ENCODE data around the gene ELMO3. TPM values are rescaled to one million over a fixed set of nuclear protein-coding genes. Genes with fewer than 3 reads are reported as not detected.
A peak's percentile ranks its signal among the peaks of the same experiment; 100 is the strongest.

ELMO3 gene
- total RNA-seq, 1 donor from 2014 or later: 5.5 TPM

DNA sequence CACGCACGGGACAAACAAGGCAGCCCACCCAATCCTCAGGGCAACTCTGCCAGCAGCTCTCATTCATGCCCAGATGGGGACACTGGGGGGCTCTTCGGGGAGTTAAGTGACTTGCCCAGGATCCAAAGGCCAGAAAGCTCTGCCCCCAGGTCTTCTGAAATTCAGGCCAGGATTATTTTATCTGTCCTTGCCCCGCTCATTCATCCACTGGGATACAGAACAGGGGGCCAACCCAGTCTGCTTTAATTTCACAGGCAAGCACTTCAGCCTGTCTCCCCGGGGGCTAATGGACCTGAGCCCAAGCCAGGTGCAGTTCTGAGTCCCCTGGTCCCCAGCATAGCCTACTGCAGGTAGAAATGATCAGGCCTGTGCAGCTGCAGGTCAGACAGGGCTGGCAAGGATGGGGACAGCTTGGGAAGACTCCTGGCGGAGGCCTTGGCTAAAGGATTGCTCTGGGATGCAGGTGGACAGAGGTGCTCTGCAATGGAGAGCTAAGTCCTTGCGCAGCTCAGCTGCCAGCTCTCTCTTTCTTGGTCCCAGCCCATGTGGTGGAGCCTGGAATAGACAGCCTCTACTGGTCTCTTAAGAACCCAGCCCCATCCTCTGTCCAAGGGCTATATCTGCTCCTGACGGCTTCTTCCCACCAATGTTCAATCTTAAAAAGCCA is 47.4 kb upstream of the ELMO3 start:
- Mint-ChIP-seq H3K27me3 (peaks cover 49% of the 10 kb centered on the region), H3K27ac (no peak overlapping the region), H3K4me1 (ENCODE audit: low read depth) (peaks cover 5% of the 10 kb centered on the region), H3K36me3 (ENCODE audit: insufficient read depth) (peaks cover 10% of the 10 kb centered on the region), H3K9me3 (ENCODE audit: low read depth) (no peaks in the 10 kb centered on the region), H3K4me3 (ENCODE audit: low read depth) (peak overlapping the region; percentile 71)
- DNase-seq (ENCODE audit: low spot score, unreplicated experiment): no peak
- TF ChIP-seq, protein P1, sequence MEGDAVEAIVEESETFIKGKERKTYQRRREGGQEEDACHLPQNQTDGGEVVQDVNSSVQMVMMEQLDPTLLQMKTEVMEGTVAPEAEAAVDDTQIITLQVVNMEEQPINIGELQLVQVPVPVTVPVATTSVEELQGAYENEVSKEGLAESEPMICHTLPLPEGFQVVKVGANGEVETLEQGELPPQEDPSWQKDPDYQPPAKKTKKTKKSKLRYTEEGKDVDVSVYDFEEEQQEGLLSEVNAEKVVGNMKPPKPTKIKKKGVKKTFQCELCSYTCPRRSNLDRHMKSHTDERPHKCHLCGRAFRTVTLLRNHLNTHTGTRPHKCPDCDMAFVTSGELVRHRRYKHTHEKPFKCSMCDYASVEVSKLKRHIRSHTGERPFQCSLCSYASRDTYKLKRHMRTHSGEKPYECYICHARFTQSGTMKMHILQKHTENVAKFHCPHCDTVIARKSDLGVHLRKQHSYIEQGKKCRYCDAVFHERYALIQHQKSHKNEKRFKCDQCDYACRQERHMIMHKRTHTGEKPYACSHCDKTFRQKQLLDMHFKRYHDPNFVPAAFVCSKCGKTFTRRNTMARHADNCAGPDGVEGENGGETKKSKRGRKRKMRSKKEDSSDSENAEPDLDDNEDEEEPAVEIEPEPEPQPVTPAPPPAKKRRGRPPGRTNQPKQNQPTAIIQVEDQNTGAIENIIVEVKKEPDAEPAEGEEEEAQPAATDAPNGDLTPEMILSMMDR (IDR thresholded peaks at IDR 0.05; ENCODE audit: unreplicated experiment): no peak

DNA sequence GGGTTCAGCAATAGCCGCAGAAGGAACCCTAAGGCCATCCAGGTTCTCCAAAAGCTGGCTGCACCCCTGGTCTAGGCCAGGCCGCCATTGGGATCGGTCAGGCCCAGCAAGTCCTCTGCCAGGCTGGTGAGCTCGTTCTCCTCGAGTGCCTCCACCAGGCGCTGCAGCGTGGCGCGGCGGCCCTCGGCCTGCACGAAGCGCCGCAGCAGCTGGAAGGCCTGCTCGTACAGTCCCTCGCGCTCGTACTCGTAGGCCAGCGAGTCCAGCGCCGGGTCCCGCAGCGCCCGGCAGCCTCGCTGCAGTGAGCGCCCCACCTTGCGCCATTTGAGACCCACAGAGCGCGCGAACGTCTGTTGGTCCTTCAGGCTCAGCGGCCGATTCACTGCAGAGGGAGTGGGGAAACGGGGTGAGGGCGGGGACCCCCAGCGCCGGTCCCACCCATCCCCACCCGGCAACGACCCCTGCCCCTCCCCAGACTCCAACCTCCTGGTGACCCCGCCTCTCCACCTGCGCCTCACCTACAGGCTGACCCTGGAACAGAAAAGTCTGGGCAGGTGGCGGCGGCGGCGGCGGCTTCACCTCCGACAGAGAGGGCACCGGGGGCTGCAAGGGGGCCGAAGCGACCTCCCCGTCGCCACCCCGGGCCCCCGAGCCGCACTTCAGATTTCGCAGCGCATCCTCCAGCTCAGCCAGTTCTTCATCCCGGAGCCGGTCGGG is 44.2 kb upstream of the ELMO3 start:
- DNase-seq (ENCODE audit: low spot score, unreplicated experiment): no peak
- Mint-ChIP-seq H3K9me3 (ENCODE audit: low read depth) (no peaks in the 10 kb centered on the region), H3K36me3 (ENCODE audit: insufficient read depth) (no peaks in the 10 kb centered on the region), H3K27ac (no peak overlapping the region), H3K4me3 (ENCODE audit: low read depth) (peak overlapping the region; percentile 65), H3K27me3 (peaks cover 74% of the 10 kb centered on the region), H3K4me1 (ENCODE audit: low read depth) (peaks cover 5% of the 10 kb centered on the region)
- TF ChIP-seq, protein P1 (IDR thresholded peaks at IDR 0.05; ENCODE audit: unreplicated experiment): no peak

DNA sequence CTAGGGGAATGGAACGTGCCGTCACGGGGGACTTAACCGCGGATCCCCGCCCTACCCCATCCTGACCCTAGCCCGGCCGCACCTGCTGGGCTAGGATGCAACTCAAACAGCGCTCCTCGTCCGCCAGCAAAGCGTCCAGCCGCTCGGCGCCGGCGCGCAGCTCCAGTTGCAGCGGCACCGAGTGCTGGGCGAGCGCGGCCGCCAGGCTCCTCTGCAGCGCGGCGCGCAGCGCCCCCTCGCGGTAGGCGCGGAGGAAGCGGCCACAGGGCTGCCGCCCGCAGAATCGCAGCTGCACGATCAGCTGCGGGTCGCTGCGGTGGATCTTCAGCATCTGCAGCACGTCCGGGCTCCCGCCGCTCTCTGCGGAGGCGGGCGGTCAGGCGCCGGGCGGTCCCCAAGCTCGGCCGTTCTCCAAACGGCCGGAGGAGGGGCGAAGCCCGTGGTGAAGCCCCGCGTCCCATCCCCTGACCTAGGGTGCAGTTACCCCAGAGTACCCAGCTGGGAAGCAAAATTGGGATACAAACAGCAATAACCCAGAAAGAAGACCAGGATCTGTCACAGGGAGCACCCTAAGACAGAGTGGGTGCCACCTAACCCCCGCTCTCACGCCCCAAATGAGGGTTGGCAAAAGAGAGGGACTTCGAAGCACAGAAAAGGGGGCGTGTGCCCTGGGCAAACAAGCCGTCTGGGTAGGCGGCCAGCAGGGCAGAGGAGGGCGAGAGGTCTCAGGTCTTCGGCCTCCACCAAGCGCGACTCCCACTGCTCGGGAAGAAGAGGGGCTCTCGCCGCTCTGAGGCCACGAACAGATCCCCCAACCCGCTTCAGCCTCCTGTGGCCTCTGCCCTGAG is 43.4 kb upstream of the ELMO3 start:
- no peak overlapping the region for H3K27ac Mint-ChIP-seq
- H3K36me3 Mint-ChIP-seq (ENCODE audit: insufficient read depth): no peaks in the 10 kb centered on the region
- H3K9me3 Mint-ChIP-seq (ENCODE audit: low read depth): no peaks in the 10 kb centered on the region
- peaks cover 79% of the 10 kb centered on the region for H3K27me3 Mint-ChIP-seq
- peak; percentile 80 for DNase-seq (ENCODE audit: low spot score, unreplicated experiment)
- H3K4me1 Mint-ChIP-seq (ENCODE audit: low read depth): peaks cover 5% of the 10 kb centered on the region
- TF ChIP-seq, protein P1 (IDR thresholded peaks at IDR 0.05; ENCODE audit: unreplicated experiment): peak; percentile 99
- H3K4me3 Mint-ChIP-seq (ENCODE audit: low read depth): peak overlapping the region; percentile 65

DNA sequence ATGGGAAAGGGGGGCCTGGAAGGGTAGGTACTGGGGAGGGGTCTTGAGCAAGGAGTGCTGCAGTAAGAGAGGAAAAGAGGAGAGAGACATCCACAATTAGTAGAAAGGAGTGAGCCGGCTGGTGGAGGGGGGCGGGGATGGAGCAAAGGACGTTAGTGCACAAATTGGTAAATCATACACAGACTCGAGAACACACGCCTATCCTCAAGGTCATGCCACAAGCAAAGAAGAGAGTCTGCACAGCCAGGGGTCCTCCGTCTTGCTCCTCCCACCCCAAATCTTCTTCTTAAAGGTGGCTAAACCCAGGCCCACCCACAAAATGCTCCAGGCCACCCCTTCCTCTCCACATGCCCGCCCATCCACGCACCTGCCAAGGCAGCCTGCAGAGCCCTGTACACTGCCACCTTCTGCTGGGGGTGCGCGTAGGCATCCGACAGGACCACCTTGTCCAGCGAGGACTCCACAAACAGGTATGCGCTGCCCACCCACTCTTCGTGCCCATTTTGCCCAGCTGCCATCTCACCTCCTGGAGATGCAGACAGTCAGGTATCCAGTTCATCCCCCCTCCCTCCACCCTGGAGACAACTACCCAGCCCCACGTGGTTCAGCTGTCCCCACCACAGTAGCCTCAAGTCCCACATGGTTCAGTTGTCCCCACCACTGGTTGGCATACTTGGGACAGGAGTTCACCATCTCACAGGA is 42.6 kb upstream of the ELMO3 start:
- H3K27ac Mint-ChIP-seq: no peak overlapping the region
- H3K9me3 Mint-ChIP-seq (ENCODE audit: low read depth): no peaks in the 10 kb centered on the region
- H3K4me3 Mint-ChIP-seq (ENCODE audit: low read depth): no peak overlapping the region
- peaks cover 83% of the 10 kb centered on the region for H3K27me3 Mint-ChIP-seq
- H3K4me1 Mint-ChIP-seq (ENCODE audit: low read depth): peaks cover 4% of the 10 kb centered on the region
- TF ChIP-seq, protein P1 (IDR thresholded peaks at IDR 0.05; ENCODE audit: unreplicated experiment): no peak
- no peak for DNase-seq (ENCODE audit: low spot score, unreplicated experiment)
- no peaks in the 10 kb centered on the region for H3K36me3 Mint-ChIP-seq (ENCODE audit: insufficient read depth)

Measured in progenitor cell of endocrine pancreas (in vitro differentiated cells).